ENCODE data around the gene CTIF.

GRCh38 chr18:48539406-48540250, 797 bp downstream of the CTIF start:
- no peak for TF ChIP-seq CTCF (conservative IDR thresholded peaks at IDR 0.05; ENCODE audit: low read depth, low read length)
- no peak for TF ChIP-seq EZH2phosphoT487 (IDR thresholded peaks at IDR 0.05; ENCODE audit: borderline replicate concordance, low read length)
